H1 (cell line): ENCODE data around the gene PEX3.

Experiments
- BRCA1 ChIP-seq: IDR thresholded peaks from 2 replicates; pipeline ENCODE4 v1.6.1; 2012; ENCODE audit warnings: low read depth, low read length, improper control_type of control experiment
- CTCF ChIP-seq, 3 experiments: IDR thresholded peaks; 1 replicate in 2 of 3; 2 replicates in 1 of 3; pipeline versions ENCODE4 v1.5.1 to v1.6.1; 2011; ENCODE audit warnings: low read length in 3 of 3, mild to moderate bottlenecking in 3 of 3, inconsistent platforms in 2 of 3, low read depth in 1 of 3, moderate library complexity in 1 of 3; ENCODE audit not compliant: insufficient read depth in 1 of 3; ENCODE audit errors: control extremely low read depth in 1 of 3
- EGR1 ChIP-seq: IDR thresholded peaks from 2 replicates; pipeline ENCODE4 v1.6.1; 2011; ENCODE audit warnings: low read depth, low read length, borderline replicate concordance
- JUND ChIP-seq: IDR thresholded peaks from 2 replicates; pipeline ENCODE4 v1.6.1; 2011; ENCODE audit warnings: mild to moderate bottlenecking, improper control_type of control experiment, low read length
- MAFK ChIP-seq: IDR thresholded peaks from 2 replicates; pipeline ENCODE4 v1.6.1; 2012; ENCODE audit warnings: low read depth, mild to moderate bottlenecking, improper control_type of control experiment, low read length
- POLR2A ChIP-seq, 2 experiments: IDR thresholded peaks; 1 replicate in 1 of 2; 2 replicates in 1 of 2; pipeline ENCODE4 v1.6.1; 2011; ENCODE audit warnings: low read depth in 2 of 2, low read length in 2 of 2, mild to moderate bottlenecking in 2 of 2; ENCODE audit errors: control extremely low read depth in 1 of 2
- RAD21 ChIP-seq, 2 experiments: IDR thresholded peaks in 1 of 2; conservative IDR thresholded peaks in 1 of 2; 2 replicates each; pipeline ENCODE4 v1.6.1; 2011; ENCODE audit warnings: low read depth in 2 of 2, low read length in 2 of 2, improper control_type of control experiment in 1 of 2, inconsistent platforms in 1 of 2, mild to moderate bottlenecking in 1 of 2, moderate library complexity in 1 of 2
- SIX5 ChIP-seq: IDR thresholded peaks from 2 replicates; pipeline ENCODE4 v1.6.1; 2011; ENCODE audit warnings: mild to moderate bottlenecking, low read depth, low read length
- SP2 ChIP-seq: IDR thresholded peaks from 2 replicates; pipeline ENCODE4 v1.6.1; 2012; ENCODE audit warnings: mild to moderate bottlenecking, low read length, inconsistent platforms
- TCF12 ChIP-seq: IDR thresholded peaks from 2 replicates; pipeline ENCODE4 v1.6.1; 2011; ENCODE audit warnings: low read depth, mild to moderate bottlenecking, low read length
- YY1 ChIP-seq: IDR thresholded peaks from 2 replicates; pipeline ENCODE4 v1.6.1; 2011; ENCODE audit warnings: low read depth, mild to moderate bottlenecking, low read length

GRCh38 chr6:143515061-143515760 lies 64.6 kb downstream of the PEX3 start:
- TF ChIP-seq JUND, result no peak
- TF ChIP-seq CTCF (IDR thresholded peaks at IDR 0.05; ENCODE audit: control extremely low read depth in 1 of 3, insufficient read depth in 1 of 3, low read depth in 1 of 3, low read length in 3 of 3), result no peak
- TF ChIP-seq TCF12, result no peak
- TF ChIP-seq MAFK, result no peak
- TF ChIP-seq POLR2A (IDR thresholded peaks at IDR 0.05; ENCODE audit: control extremely low read depth in 1 of 2, low read depth in 2 of 2, low read length in 2 of 2), result no peak
- TF ChIP-seq EGR1, result no peak
- no peak for TF ChIP-seq SP2
- TF ChIP-seq SIX5, result no peak
- no peak for TF ChIP-seq BRCA1
- no peak for TF ChIP-seq RAD21 (IDR thresholded peaks at IDR 0.05 in 1 of 2, conservative IDR thresholded peaks at IDR 0.05 in 1 of 2; ENCODE audit: low read depth in 2 of 2, low read length in 2 of 2)
- no peak for TF ChIP-seq YY1
